HepG2 (cell line): ENCODE results near the gene MARF1. TPM values are rescaled to one million over a fixed set of nuclear protein-coding genes. Genes with fewer than 3 reads are reported as not detected.

Source experiments
- CBX1 ChIP-seq: IDR thresholded peaks from one replicate; pipeline ENCODE4 v1.6.1; 2016; ENCODE audit warnings: antibody characterized with exemption, low read depth
- KDM3A ChIP-seq: IDR thresholded peaks from 2 replicates; pipeline ENCODE4 v1.6.1; 2018; ENCODE audit warnings: low read depth, missing compliant biosample characterization
- MTF2 ChIP-seq: sonication (generic); formaldehyde crosslinking; IDR thresholded peaks from 2 replicates; pipeline ENCODE4 v1.5.0; 2020; ENCODE audit warnings: missing genetic modification reagents, borderline replicate concordance
- MZF1 ChIP-seq: sonication (generic); formaldehyde crosslinking; IDR thresholded peaks from 2 replicates; pipeline ENCODE4 v1.8.1; 2023; ENCODE audit warnings: mild to moderate bottlenecking, missing genetic modification reagents, borderline replicate concordance
- NR2F1 ChIP-seq, 2 experiments: fragments of 450-650 bp in 1 of 2; formaldehyde crosslinking in 1 of 2; IDR thresholded peaks; 2 replicates each; pipeline versions ENCODE4 v1.5.0 to v1.6.1; 2016 to 2020; ENCODE audit warnings: mild to moderate bottlenecking in 1 of 2, missing compliant biosample characterization in 1 of 2, missing genetic modification reagents in 1 of 2, moderate library complexity in 1 of 2
- ZNF766 ChIP-seq: sonication (generic); formaldehyde crosslinking; IDR thresholded peaks from 2 replicates; pipeline ENCODE4 v1.5.0; 2020; ENCODE audit warnings: missing genetic modification reagents, borderline replicate concordance
- ZNF878 ChIP-seq: sonication (generic); formaldehyde crosslinking; IDR thresholded peaks from 2 replicates; pipeline ENCODE4 v1.8.1; 2023; ENCODE audit warnings: mild to moderate bottlenecking, missing genetic modification reagents, moderate library complexity
- polyA plus RNA-seq, 8 experiments: library from polyadenylated mRNA; depleted of rRNA in 3 of 8; stranded (reverse) in 7 of 8; unstranded in 1 of 8; fragments of >200 nt; fragmentation: Illumina TruSeq in 4 of 8; extraction: Trizol in 4 of 8; gene quantifications; 2 replicates each; pipeline versions ENCODE4 v1.2.1 to v1.2.3, GENCODE V29; 2011 to 2016; ENCODE audit warnings: low read depth in 4 of 8, missing spikeins in 1 of 8, mixed read lengths in 1 of 8; ENCODE audit not compliant: insufficient read depth in 1 of 8
- total RNA-seq, 5 experiments: library from RNA; depleted of rRNA; stranded (reverse); fragments of >200 nt; fragmentation: Illumina TruSeq; extraction: Trizol; gene quantifications; 2 replicates each; pipeline ENCODE4 v1.2.3, GENCODE V29; 2016; ENCODE audit warnings: low read depth in 1 of 5
- TF ChIP-seq, protein P1 (sequence below): sonication (generic); formaldehyde crosslinking; IDR thresholded peaks from 2 replicates; pipeline ENCODE4 v1.4.0; 2020; ENCODE audit warnings: missing genetic modification reagents, borderline replicate concordance
- TF ChIP-seq, protein P2 (sequence below): sonication (generic); formaldehyde crosslinking; IDR thresholded peaks from 2 replicates; pipeline ENCODE4 v1.4.0; 2020; ENCODE audit warnings: mild to moderate bottlenecking, missing genetic modification reagents
- TF ChIP-seq, protein P3 (sequence below): sonication (generic); formaldehyde crosslinking; IDR thresholded peaks from 2 replicates; pipeline ENCODE4 v1.4.0; 2020; ENCODE audit warnings: missing genetic modification reagents, borderline replicate concordance
- TF ChIP-seq, protein P4 (sequence below): conservative IDR thresholded peaks from 2 replicates; pipeline ENCODE4 v1.6.1; 2018; ENCODE audit warnings: missing genetic modification reagents
- TF ChIP-seq, protein P5 (sequence below): sonication (generic); formaldehyde crosslinking; IDR thresholded peaks from 2 replicates; pipeline ENCODE4 v1.9.0; 2021; ENCODE audit warnings: missing genetic modification reagents, mild to moderate bottlenecking, borderline replicate concordance

The MARF1 gene
- total and polyA plus RNA-seq, 2 of the 13 experiments (the other 11 are each of a cell fraction or from before 2014, with no cell fraction given), result 8.7 to 20.7 TPM

DNA sequence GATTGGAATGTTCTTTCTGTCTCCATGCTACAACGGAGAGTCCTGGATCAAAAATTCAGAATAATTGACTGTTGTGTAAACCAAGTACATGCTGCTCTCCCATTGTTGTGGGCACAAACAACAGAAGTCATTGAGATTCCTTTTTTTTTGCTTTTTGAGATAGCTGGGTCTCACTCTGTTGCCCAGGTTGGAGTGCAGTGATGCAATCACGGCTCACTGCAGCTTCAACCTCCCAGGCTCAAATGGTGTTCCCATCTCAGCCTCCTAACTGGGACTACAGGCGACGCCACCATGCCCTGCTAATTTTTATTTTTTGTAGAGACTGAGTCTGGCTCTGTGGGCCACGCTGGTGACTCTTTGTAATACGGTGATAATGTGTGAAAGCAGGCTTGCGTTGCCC lies 31.6 kb upstream of the MARF1 start (continued):
- TF ChIP-seq, protein P1, sequence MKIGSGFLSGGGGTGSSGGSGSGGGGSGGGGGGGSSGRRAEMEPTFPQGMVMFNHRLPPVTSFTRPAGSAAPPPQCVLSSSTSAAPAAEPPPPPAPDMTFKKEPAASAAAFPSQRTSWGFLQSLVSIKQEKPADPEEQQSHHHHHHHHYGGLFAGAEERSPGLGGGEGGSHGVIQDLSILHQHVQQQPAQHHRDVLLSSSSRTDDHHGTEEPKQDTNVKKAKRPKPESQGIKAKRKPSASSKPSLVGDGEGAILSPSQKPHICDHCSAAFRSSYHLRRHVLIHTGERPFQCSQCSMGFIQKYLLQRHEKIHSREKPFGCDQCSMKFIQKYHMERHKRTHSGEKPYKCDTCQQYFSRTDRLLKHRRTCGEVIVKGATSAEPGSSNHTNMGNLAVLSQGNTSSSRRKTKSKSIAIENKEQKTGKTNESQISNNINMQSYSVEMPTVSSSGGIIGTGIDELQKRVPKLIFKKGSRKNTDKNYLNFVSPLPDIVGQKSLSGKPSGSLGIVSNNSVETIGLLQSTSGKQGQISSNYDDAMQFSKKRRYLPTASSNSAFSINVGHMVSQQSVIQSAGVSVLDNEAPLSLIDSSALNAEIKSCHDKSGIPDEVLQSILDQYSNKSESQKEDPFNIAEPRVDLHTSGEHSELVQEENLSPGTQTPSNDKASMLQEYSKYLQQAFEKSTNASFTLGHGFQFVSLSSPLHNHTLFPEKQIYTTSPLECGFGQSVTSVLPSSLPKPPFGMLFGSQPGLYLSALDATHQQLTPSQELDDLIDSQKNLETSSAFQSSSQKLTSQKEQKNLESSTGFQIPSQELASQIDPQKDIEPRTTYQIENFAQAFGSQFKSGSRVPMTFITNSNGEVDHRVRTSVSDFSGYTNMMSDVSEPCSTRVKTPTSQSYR, result no peak
- TF ChIP-seq, protein P2, sequence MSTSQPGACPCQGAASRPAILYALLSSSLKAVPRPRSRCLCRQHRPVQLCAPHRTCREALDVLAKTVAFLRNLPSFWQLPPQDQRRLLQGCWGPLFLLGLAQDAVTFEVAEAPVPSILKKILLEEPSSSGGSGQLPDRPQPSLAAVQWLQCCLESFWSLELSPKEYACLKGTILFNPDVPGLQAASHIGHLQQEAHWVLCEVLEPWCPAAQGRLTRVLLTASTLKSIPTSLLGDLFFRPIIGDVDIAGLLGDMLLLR (CRISPR knock-in tag), result no peak
- TF ChIP-seq MZF1 (CRISPR knock-in tag) (no peak), ZNF766 (CRISPR knock-in tag) (no peak), CBX1 (no peak), ZNF878 (CRISPR knock-in tag) (no peak), KDM3A (CRISPR knock-in tag) (no peak), MTF2 (CRISPR knock-in tag) (no peak), NR2F1 (CRISPR knock-in tag; IDR thresholded peaks at IDR 0.05) (no peak)
- TF ChIP-seq, protein P3, sequence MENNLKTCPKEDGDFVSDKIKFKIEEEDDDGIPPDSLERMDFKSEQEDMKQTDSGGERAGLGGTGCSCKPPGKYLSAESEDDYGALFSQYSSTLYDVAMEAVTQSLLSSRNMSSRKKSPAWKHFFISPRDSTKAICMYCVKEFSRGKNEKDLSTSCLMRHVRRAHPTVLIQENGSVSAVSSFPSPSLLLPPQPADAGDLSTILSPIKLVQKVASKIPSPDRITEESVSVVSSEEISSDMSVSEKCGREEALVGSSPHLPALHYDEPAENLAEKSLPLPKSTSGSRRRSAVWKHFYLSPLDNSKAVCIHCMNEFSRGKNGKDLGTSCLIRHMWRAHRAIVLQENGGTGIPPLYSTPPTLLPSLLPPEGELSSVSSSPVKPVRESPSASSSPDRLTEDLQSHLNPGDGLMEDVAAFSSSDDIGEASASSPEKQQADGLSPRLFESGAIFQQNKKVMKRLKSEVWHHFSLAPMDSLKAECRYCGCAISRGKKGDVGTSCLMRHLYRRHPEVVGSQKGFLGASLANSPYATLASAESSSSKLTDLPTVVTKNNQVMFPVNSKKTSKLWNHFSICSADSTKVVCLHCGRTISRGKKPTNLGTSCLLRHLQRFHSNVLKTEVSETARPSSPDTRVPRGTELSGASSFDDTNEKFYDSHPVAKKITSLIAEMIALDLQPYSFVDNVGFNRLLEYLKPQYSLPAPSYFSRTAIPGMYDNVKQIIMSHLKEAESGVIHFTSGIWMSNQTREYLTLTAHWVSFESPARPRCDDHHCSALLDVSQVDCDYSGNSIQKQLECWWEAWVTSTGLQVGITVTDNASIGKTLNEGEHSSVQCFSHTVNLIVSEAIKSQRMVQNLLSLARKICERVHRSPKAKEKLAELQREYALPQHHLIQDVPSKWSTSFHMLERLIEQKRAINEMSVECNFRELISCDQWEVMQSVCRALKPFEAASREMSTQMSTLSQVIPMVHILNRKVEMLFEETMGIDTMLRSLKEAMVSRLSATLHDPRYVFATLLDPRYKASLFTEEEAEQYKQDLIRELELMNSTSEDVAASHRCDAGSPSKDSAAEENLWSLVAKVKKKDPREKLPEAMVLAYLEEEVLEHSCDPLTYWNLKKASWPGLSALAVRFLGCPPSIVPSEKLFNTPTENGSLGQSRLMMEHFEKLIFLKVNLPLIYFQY (CRISPR knock-in tag), result no peak
- TF ChIP-seq, protein P4, sequence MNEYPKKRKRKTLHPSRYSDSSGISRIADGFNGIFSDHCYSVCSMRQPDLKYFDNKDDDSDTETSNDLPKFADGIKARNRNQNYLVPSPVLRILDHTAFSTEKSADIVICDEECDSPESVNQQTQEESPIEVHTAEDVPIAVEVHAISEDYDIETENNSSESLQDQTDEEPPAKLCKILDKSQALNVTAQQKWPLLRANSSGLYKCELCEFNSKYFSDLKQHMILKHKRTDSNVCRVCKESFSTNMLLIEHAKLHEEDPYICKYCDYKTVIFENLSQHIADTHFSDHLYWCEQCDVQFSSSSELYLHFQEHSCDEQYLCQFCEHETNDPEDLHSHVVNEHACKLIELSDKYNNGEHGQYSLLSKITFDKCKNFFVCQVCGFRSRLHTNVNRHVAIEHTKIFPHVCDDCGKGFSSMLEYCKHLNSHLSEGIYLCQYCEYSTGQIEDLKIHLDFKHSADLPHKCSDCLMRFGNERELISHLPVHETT, result no peak
- TF ChIP-seq, protein P5, sequence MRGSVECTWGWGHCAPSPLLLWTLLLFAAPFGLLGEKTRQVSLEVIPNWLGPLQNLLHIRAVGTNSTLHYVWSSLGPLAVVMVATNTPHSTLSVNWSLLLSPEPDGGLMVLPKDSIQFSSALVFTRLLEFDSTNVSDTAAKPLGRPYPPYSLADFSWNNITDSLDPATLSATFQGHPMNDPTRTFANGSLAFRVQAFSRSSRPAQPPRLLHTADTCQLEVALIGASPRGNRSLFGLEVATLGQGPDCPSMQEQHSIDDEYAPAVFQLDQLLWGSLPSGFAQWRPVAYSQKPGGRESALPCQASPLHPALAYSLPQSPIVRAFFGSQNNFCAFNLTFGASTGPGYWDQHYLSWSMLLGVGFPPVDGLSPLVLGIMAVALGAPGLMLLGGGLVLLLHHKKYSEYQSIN (CRISPR knock-in tag), result no peak
